Activated CD8-positive, alpha-beta T cell treated with anti-CD3 and anti-CD28 coated beads for 36 hours (primary cell): ENCODE measurements around the gene PRKAG1. TPM values are rescaled to one million over a fixed set of nuclear protein-coding genes. Genes with fewer than 3 reads are reported as not detected.

Experiments
- ATAC-seq: fragments of 200-7000 bp; cut with Tn5 transposase; one replicate; pipeline ENCODE4 v1.10.0; 2021; ENCODE audit warnings: mild to moderate bottlenecking, moderate library complexity
- CTCF ChIA-PET: fragments of 350-600 bp; sonication (Branson Sonifier 250); formaldehyde crosslinking; loops from one replicate; lab custom pipeline; 2021; ENCODE audit warnings: antibody characterized with exemption; lab: Charles Lee
- POLR2A ChIA-PET: fragments of 350-600 bp; sonication (Branson Sonifier 250); formaldehyde crosslinking; loops from one replicate; lab custom pipeline; 2021; ENCODE audit warnings: antibody characterized with exemption; lab: Charles Lee
- DNase-seq: peaks from one replicate; pipeline ENCODE4 v3.0.0-alpha.2; 2020
- H3K27ac Mint-ChIP-seq: one replicate; pipeline ENCODE4 v1.8.0; 2021; ENCODE audit warnings: mild to moderate bottlenecking, mixed read lengths
- H3K27me3 Mint-ChIP-seq: one replicate; pipeline ENCODE4 v1.8.0; 2021; ENCODE audit warnings: mixed read lengths
- H3K36me3 Mint-ChIP-seq: one replicate; pipeline ENCODE4 v1.8.0; 2021; ENCODE audit warnings: low read depth, mixed read lengths
- H3K4me1 Mint-ChIP-seq: one replicate; pipeline ENCODE4 v1.8.0; 2021; ENCODE audit warnings: low read depth, mixed read lengths
- H3K4me3 Mint-ChIP-seq: one replicate; pipeline ENCODE4 v1.8.0; 2021; ENCODE audit warnings: mild to moderate bottlenecking, moderate library complexity, mixed read lengths
- H3K9me3 Mint-ChIP-seq: one replicate; pipeline ENCODE4 v1.8.0; 2021; ENCODE audit warnings: mixed read lengths
- intact Hi-C: fragments of 100-400 bp; cut with micrococcal nuclease; formaldehyde crosslinking; loops from one replicate; pipeline ENCODE4 v1.10.0; 2022
- total RNA-seq, 2 experiments: library from RNA; stranded (reverse); gene quantifications; one replicate each; pipeline ENCODE4 v1.2.3, GENCODE V29; 2021
- TF ChIP-seq, protein P1 (sequence below): fragments of 200-600 bp; IDR thresholded peaks from one replicate; pipeline ENCODE4 v1.8.0; 2022; ENCODE audit warnings: antibody characterized with exemption, mild to moderate bottlenecking

The PRKAG1 gene
- total RNA-seq, 2 experiments from 2014 or later = 43.3 to 47.3 TPM

DNA sequence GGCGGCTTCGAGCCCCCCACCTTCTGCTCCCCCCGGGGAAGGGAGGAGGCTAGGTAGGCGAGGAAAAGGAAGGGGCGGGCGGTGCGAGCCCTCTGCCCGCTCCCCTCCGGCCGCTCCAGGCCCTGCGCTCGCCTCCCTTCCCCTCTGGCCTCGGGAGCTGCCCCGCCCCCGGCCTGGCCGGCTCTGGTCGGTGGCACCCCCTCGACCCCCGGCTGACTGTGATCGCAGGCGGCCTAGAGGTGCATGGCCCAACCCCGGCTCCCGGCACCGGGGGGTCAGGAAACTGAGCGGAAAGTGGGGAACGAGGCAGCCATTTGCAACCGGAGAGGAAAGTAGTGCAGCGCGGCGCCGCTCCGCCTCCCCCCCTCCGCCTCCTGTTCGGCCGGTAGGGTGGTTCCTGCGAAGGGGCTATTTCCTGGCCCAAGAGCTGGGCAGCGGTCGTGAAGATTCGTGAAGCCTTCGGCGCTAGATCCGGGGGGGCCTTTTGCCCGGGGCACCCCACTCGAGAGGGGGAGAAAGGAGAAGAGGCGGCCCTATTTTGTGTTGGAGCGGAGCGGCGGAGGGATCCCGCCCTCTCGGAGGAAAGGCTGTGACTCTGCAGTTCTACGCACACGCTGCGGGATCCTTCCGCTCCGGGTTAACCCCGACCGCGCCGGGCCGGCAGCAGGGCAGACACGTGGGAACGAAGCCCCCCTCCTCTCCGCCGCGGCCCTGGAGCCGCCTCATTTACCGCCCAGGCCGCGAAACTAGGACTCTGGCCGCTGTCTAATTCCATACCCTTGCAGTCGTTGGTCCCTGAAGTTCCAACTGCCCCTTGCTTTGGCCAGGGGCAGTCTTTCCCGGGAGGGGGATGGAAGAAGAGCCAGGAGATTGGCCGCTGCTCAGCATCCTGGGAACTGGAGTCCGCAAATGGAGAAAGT is 41.9 kb upstream of the PRKAG1 start, which contains the start of gene KMT2D:
TSS of gene KMT2D (minus strand) at position 558 of the 920 bp plus-strand sequence. CDS start 5,470 bp downstream, outside the sequence.
- no peaks in the 10 kb centered on the region for H3K27me3 Mint-ChIP-seq
- ChIA-PET CTCF (interaction anchor here (1.1 to 1.5 kb wide), 3 partner anchors 13 to 71 kb away, joined by 4 to 6 read pairs (median 4); partner anchors contain the start of gene TUBA1B), POLR2A (interaction anchor here (0.8 to 3.1 kb wide), 12 partner anchors 9 to 205 kb away, joined by 3 to 19 read pairs (median 5); partner anchors contain the start of genes RHEBL1 and TUBA1B)
- ATAC-seq = peak; percentile 76
- intact Hi-C loops = no loop called here
- TF ChIP-seq, protein P1, sequence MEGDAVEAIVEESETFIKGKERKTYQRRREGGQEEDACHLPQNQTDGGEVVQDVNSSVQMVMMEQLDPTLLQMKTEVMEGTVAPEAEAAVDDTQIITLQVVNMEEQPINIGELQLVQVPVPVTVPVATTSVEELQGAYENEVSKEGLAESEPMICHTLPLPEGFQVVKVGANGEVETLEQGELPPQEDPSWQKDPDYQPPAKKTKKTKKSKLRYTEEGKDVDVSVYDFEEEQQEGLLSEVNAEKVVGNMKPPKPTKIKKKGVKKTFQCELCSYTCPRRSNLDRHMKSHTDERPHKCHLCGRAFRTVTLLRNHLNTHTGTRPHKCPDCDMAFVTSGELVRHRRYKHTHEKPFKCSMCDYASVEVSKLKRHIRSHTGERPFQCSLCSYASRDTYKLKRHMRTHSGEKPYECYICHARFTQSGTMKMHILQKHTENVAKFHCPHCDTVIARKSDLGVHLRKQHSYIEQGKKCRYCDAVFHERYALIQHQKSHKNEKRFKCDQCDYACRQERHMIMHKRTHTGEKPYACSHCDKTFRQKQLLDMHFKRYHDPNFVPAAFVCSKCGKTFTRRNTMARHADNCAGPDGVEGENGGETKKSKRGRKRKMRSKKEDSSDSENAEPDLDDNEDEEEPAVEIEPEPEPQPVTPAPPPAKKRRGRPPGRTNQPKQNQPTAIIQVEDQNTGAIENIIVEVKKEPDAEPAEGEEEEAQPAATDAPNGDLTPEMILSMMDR = no peak
- peaks cover 30% of the 10 kb centered on the region for H3K36me3 Mint-ChIP-seq
- peak within 1 kb of the TSS; percentile 98 for H3K27ac Mint-ChIP-seq
- peaks cover 39% of the 10 kb centered on the region for H3K4me1 Mint-ChIP-seq
- no peaks in the 10 kb centered on the region for H3K9me3 Mint-ChIP-seq
- DNase-seq = peak; percentile 92
- H3K4me3 Mint-ChIP-seq = peak within 1 kb of the TSS; percentile 97

DNA sequence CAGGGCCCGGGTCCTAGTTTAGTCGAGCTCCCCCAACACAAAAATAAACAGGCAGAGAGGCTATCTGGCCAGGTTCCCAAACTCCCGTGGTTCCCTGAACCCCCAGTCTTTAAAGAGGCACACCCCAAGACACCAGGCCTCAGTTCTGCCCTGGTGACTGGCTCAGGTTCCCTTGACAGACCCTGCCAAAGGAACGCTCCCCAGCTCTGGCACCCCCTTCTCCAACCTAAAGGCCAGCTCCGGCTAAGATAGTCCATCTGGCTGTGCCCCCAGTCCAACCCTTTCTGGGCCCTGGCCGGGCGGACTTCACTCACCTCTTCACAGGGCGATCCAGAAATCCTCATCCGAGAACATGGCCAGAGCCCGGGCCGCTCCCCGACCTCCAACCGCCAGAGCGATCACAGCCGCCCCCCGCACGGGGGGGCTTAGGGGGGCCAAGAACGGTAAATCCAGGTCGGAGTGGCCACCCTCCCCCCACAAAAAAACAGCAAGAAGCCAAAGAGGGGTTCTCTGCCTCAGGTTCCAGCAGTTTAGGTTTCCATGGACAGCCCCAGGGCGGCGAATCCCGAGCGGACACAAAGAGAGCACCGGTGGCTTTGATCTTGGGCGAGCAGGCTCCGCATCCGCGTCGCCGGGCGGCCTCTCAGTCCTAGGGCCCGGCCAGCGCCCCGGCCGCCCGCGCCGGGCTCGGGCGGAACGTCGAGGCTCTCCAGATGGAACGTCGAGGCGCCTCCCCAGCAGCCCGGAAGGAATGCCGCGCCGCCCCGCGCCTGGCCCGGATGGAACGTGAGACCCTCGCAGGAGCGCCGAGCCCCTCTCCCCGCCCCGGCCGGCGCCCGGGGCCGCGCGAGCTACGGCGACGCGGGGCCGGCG is 41.0 kb upstream of the PRKAG1 start:
- POLR2A ChIA-PET = interaction anchor here (0.7 to 3.1 kb wide), 14 partner anchors 9 to 206 kb away, joined by 3 to 19 read pairs (median 4); partner anchors contain the start of genes RHEBL1 and TUBA1B
- CTCF ChIA-PET = interaction anchor here (0.9 to 6.5 kb wide), 13 partner anchors 11 to 72 kb away, joined by 3 to 53 read pairs (median 4); partner anchors contain the start of genes LMBR1L, RHEBL1 and TUBA1B

DNA sequence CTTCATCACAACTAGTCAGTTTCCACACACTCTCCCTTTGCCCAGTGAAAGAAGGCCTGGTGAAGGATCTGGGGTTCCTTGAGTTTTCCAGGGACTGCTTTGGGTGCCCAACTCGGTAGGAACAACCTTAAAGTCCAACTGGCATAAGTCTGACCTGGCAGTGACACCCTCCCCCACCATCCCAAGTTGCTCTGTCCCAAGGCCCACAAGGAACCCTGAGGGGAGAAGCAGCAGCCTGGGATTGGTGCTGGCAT is 40.4 kb upstream of the PRKAG1 start:
- Mint-ChIP-seq H3K4me1 (peaks cover 50% of the 10 kb centered on the region), H3K9me3 (no peaks in the 10 kb centered on the region), H3K4me3 (peak overlapping the region; percentile 97), H3K36me3 (peaks cover 36% of the 10 kb centered on the region), H3K27ac (peak overlapping the region; percentile 92), H3K27me3 (no peaks in the 10 kb centered on the region)
- POLR2A ChIA-PET = interaction anchor here (0.7 to 4.5 kb wide), 6 partner anchors 8 to 129 kb away, joined by 3 to 31 read pairs (median 8); partner anchors contain the start of genes RHEBL1 and TUBA1B
- DNase-seq (no peak), ATAC-seq (no peak)
- CTCF ChIA-PET = interaction anchor here (0.8 to 6.5 kb wide), 13 partner anchors 11 to 81 kb away, joined by 3 to 53 read pairs (median 4); partner anchors contain the start of genes LMBR1L, RHEBL1, TUBA1B and WNT1
- TF ChIP-seq, protein P1 = no peak
- intact Hi-C loops = no loop called here

More for the DNA sequence above, 41.0 kb upstream of the PRKAG1 start:
- intact Hi-C loops = no loop called here
- peaks cover 33% of the 10 kb centered on the region for H3K36me3 Mint-ChIP-seq
- TF ChIP-seq, protein P1 = no peak
- DNase-seq (peak; percentile 50), ATAC-seq (peak; percentile 10)
- no peaks in the 10 kb centered on the region for H3K27me3 Mint-ChIP-seq
- H3K4me3 Mint-ChIP-seq = peak overlapping the region; percentile 97
- no peaks in the 10 kb centered on the region for H3K9me3 Mint-ChIP-seq
- peaks cover 49% of the 10 kb centered on the region for H3K4me1 Mint-ChIP-seq
- H3K27ac Mint-ChIP-seq = peak overlapping the region; percentile 92

DNA sequence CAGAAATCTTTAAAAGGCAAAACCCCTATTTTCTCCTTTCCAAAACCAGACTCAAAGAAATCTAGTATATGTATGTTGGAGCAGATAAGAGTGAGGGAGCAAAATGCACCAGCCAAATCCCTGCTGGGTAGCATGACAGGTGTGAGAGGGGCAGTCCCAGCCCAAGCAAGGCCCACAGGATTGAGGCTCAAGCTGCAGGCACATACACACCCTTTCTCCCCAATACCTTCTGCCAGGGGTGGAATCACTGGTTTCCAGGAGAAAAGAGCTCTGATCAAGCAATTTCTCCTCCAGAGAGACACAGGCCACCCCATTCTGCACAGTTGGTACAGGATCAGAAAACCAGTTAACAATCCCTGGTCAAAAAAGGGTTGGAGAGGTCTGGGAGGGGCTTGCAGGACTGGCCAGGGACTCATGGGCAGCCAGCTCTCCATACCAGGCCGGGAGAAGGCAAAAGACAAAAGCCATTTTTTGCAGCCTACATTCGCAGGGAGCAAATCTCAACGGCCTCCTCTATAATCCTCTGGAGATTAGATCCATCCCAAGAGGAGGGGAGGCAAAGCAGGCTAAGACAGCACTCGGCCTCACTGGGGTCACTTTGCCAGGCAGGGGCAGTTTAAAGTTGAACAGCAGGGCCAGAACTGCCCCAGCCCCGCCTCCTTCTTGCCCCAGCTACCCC is 39.9 kb upstream of the PRKAG1 start:
- H3K27ac Mint-ChIP-seq = peak overlapping the region; percentile 92
- peaks cover 38% of the 10 kb centered on the region for H3K36me3 Mint-ChIP-seq
- no peak for ATAC-seq
- TF ChIP-seq, protein P1 = no peak
- H3K27me3 Mint-ChIP-seq = no peaks in the 10 kb centered on the region
- peak; percentile 15 for DNase-seq
- H3K4me1 Mint-ChIP-seq = peaks cover 45% of the 10 kb centered on the region
- CTCF ChIA-PET = interaction anchor here (0.8 to 6.5 kb wide), 13 partner anchors 12 to 81 kb away, joined by 3 to 53 read pairs (median 4); partner anchors contain the start of genes LMBR1L, RHEBL1, TUBA1B and WNT1
- H3K9me3 Mint-ChIP-seq = no peaks in the 10 kb centered on the region
- peak overlapping the region; percentile 97 for H3K4me3 Mint-ChIP-seq
- intact Hi-C loops = no loop called here
- POLR2A ChIA-PET = interaction anchor here (0.7 to 4.5 kb wide), 7 partner anchors 9 to 130 kb away, joined by 3 to 31 read pairs (median 4); partner anchors contain the start of genes RHEBL1 and TUBA1B
